ENCODE results near the gene ZNF526.

DNA sequence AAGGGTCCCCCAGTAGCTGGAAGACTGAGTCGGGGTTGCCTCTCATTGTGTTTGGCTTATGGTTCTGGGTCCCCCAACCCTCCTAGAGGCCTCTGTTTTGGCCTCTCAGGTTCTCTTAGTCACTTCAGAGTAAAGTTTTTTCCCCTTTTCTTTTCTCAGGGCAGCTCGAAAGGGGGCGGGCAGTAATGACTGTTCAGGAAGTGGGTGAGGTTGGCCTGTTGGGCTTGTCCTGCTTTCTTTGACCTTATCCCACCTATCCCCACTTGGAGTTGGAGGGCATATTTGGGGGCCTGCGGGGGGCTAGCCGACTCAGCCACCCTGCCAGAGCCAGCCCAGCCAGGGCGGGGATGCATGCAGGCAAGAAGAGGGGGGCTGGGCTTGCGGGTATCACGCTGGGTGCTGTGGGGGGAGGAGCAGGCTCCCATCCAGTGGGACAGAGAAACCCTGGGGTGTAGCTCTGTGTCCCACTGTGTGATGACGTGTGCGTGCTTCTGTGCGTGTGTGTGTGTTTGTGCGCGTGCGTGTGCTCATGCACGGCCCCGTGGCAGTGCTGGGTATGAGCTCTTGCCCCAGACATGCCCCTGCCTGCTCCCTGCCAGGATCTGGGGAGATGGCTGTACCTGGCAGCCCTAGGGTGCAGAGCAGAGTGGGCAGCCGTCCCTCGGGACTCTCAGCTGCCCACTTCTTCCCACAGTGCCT, 50.4 kb downstream of the ZNF526 start:
- no peak for TF ChIP-seq YY1 (IDR thresholded peaks at IDR 0.05; ENCODE audit: insufficient read depth, insufficient read length)
- TF ChIP-seq SUZ12 (IDR thresholded peaks at IDR 0.05; ENCODE audit: extremely low read depth, insufficient read depth, insufficient read length), result no peak
- TF ChIP-seq ZNF274 (IDR thresholded peaks at IDR 0.05; ENCODE audit: low read depth, low read length), result no peak

Data from NT2/D1 (cell line).